ENCODE data around the gene SLC39A11.
A peak's percentile ranks its signal among the peaks of the same experiment; 100 is the strongest.
"Not testable (repeated sequence)": the region's sequence is repeated elsewhere in the genome, so short reads cannot be mapped to it uniquely, and the experiment has no call there.

The SLC39A11 gene

GRCh38 chr17:72662827-72663190, 429.7 kb downstream of the SLC39A11 start:
- DNase-seq: no peak

GRCh38 chr17:72661945-72662826, 430.3 kb downstream of the SLC39A11 start:
- DNase-seq: no peak

DNA sequence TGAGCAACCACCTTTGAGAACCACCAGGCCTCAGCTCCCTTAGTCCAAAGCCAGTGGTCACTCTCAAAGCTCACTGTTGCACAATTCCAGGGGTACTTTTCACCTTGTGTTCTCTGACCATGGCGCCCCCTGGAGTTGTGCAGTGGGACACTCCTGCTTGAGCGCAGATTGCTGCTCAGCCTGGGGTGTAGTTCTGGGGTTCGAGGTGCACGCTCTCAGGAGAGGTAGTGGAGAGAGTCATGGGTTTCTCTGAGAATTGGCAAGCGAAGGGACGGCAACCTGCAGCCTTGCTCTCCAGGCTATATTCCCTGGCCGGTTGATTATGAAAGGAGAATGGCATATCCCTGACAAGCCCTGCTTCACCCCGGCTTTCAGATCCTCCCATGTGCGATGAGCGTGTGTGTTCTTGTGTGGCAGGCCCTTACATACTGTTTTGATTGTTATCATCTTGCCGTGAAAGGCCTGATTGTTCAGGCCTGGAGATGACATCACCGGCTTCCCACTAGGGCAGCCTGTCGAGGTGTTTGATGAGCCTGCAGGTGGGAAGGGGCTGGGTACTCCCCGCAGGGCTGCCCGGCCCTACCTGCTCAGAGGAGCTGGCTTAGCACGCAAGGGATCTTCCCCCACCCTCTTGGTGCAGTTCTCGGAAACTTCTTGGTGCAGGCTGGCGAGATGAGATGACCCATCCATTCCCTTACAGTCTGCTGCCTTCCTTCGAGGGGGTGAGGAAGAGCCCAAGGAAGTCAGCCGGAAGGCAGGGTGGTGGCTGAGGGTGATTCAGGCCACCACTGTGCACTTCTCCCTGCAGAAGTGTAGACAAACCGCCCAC, 431.2 kb downstream of the SLC39A11 start:
- DNase-seq: peak in 12 of 56 donors; percentile 1 to 53 (median 24)

- DNase-seq: no peak
Observed at GRCh38 chr17:72660274-72661115, 432.0 kb downstream of the SLC39A11 start.

DNA sequence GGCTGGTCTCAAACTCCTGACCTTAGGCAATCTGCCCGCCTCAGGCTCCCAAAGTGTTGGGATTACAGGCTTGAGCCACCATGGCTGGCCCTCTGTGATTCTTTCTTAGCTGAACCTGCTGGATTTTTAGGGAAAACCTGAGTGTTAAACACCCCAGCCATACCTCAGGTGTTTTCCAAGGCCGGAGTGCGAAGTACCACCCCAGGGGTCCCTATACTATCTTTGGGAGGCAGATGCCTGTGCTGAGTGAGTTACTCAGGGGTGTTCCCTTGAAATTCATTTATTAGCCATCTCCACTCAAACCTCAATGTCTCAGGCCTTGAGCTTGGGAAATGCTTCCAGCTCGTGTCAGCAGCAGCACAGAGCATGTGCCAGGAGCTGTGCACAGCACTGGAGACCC, 432.7 kb downstream of the SLC39A11 start:
- no peak for DNase-seq

DNA sequence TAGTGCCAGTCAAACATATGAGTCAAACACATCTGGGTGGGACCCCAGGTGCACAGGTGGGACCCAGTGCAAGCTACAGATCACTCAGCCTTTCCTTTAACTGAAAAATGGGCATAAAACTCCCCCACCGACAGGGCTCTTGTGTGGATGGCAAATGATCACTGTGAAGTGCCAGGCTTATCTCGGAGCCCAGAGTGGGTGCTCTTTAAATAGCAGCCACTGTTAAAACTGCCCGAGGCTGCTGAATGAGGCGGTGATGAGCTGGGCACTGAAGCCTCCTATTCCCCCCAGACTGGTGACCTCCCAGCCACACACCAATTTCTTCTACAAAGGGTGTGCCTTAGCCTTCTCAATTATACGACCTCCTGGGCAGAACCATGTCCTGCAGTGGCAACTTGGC, 433.8 kb downstream of the SLC39A11 start:
- DNase-seq: no peak

DNA sequence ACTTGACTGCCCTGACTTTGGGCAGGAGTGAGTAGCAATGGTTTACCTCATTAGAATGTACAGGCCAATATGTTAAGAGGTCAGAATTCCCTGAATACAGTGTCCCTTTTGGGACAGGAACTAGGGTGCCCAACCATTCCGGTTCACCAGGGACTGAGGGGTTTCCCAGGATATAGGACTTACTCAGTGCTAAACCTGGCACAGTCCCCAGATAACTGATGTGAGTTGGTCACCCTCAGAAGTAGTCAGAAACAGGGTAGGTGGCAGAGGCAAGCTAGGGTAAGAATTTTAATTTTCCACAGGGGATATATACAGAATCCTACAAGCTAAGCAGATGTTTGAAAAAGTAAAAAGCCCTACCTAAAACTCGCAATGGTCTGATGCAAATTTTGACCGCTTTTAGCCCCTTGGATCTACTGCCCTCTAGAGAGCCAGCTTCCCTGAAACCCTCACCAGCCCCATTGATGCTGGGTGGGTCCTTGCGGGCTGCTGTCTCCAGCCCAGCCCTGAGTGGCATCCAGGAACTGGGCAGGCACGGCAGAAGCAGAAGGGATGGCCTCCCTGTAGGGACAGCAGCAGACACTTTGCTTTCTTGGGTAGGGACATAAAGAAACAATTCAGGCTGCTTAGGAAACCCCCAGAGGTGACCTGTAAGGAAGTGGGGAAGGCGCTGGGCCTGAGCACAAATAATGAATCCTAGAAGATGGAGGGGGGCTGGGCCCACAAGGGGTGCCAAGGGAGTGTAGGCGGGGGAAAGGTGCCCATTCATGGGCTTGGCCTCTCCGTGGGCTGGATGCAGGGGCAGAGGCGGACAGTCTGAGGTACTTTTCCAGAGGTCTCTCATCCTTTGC, 434.8 kb downstream of the SLC39A11 start:
- DNase-seq: peak in 2 of 56 donors; percentile 7 to 12

DNA sequence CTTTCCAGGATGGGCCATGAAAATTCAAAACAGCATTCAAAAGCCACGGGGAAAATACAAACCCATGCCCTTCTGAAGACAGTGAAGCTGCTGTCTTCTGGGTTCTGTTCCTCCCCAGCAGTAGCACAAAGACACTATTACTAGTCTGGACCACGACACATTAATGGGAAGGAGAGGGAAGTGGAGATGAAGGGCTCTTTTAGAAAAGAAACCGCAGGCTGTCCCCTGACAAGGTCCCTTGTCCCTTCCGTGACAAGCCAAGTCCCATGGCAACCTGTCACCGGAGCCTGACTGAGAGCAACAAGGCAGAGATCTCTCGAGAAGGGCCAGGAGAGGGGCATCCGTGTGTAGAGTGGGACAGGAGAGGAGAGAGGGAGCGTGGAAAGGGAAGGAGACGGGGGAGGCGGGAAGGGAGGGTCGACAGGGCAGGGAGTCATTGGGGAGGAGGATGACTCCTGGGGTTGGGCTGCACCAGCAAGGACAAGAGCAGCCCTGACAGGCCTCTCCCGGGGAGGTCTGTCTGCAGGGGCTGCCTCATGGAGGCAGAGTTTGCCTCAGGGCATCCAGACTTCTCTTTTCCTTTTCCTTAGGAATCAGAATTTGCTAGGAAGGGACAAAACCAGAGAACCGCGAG, 436.2 kb downstream of the SLC39A11 start:
- DNase-seq: peak in 17 of 56 donors; percentile 7 to 40 (median 16)

DNA sequence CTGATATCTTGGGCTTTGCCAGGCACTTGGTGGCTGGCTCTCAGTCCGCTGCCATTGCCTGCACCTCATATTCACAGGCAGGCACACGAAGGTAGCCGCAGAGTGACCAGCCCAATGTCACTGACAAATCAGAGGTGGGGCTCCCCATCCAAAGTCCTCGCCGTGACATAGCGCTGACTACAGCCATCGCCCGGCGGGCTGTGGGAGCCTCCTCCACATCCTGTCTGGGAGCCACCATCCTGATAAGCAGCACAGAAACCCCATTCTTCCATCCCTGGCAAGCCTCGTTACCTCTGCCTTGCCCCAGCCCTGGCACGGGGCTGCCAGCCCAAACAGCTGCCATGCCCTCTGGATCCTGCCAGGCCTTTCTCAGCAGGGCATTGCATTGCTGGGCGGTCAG, 437.8 kb downstream of the SLC39A11 start:
- DNase-seq: peak in 17 of 56 donors; percentile 3 to 28 (median 15)

DNA sequence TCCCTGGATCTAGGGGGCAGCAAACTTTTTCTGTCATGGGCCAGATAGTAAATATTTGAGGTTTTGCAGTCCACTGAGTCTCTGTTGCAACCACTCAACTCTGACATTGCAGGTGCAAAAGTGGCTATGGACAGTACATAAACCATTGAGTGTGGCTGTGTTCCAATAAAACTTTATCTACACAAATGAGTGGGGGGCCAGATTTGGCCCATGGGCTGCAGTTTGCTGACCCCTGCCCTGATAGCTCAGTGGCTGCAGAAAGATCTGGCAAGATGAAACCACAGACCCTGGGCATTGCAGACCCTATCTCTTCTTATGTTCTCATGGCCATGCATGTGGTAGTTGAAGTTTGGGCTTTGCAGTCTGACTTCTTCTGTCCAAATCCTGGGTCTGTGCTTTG, 440.5 kb downstream of the SLC39A11 start:
- DNase-seq: no peak

DNA sequence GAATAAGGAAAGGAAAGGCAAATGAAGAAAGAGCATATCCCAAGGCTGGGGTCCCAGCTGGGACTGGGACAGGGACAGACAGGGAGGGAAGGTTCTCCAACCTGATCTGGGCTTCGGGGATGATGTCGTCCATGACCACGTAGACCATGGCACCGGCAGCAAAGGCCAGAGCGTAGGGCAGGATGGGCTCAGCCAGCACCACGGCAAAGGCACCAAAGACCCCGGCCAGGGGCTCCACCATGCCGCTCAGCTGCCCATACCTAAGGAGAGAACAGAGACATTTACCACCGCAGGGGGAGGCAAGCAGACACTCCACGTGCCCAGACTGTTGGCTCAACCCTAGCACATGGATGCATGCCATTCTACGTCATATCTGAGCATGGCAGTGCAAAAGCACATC, 443.8 kb downstream of the SLC39A11 start:
- DNase-seq: no peak

GRCh38 chr17:72646176-72646575, 446.3 kb downstream of the SLC39A11 start:
- DNase-seq: no peak

DNA sequence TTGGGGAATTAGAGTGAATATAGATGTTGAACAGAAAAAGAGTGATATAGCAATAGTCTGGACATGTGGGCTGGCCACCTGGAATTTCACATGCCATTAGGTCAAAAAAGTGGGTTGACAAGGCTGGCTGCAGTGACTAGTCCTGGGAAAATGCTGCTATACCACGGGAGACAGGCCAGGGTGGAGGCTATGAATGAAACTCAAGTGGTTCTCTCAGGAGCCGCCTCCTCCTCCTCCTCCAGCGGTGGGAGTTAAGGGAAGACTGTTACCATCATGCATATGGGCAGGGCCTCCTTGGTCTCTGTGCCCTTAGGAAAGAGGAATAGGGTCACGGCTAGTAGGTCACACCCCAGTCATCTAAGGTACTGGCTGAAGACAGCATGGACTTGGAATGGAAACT, 448.0 kb downstream of the SLC39A11 start:
- no peak for DNase-seq

- no peak for DNase-seq
Observed at GRCh38 chr17:72643575-72644216, 448.8 kb downstream of the SLC39A11 start.

- no peak for DNase-seq
Observed at GRCh38 chr17:72642720-72643119, 449.8 kb downstream of the SLC39A11 start.

DNA sequence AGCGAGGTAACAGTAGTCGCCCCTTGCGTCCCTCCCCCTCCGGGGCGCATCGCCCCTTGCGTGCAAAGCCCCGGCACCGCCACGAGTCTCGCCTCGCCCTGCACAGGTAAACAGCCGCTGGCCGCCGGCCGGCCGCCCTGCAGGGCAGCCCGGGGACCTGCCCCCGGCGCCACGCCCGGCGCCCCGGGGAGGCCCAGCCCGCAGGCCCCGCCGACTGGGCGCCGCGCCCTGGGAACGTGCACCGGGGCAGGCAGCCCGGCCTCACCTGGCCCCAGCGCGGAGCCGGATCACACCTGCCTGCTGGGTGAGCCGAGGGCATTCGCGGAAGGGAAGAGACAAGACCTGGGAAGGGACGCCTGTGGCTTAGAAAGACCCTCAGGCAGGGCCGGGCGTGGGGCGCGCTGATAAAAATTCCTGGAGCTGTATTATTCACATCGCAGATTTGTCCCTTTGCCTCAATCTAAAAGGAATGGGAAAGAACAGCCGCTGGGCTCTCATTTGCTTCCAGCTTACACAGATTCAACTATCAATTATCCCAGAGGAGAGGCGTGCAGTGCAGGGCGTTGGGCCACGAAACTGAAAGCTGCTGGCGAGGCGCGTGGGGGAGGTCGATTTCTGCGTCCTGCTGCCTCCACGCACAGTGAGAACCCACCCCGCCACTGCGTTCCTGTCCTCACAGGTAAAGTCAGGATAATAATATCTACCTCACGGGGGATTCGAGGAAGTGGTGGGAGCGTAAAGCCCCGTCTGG, 451.9 kb downstream of the SLC39A11 start:
- DNase-seq: no peak

- DNase-seq: no peak
Observed at GRCh38 chr17:72639711-72640110, 452.8 kb downstream of the SLC39A11 start.

GRCh38 chr17:72638932-72639331, 453.6 kb downstream of the SLC39A11 start:
- not testable (repeated sequence) for DNase-seq
